Skeletal muscle satellite cell (primary cell): ENCODE results near the gene BOLA1.
A peak's percentile ranks its signal among the peaks of the same experiment; 100 is the strongest.

Experiments
- H3K27me3 ChIP-seq: 2 replicates; pipeline ENCODE4 v1.7.0; 2013; ENCODE audit warnings: low read length; ENCODE audit not compliant: control insufficient read depth, insufficient read depth
- H3K36me3 ChIP-seq: 2 replicates; pipeline ENCODE4 v1.7.0; 2013; ENCODE audit warnings: mild to moderate bottlenecking, control low read depth, low read length; ENCODE audit not compliant: insufficient read depth
- H3K4me1 ChIP-seq: 2 replicates; pipeline ENCODE4 v1.7.0; 2013; ENCODE audit warnings: low read length; ENCODE audit not compliant: control insufficient read depth, insufficient read depth
- H3K4me2 ChIP-seq: 2 replicates; pipeline ENCODE4 v1.7.0; 2013; ENCODE audit warnings: mild to moderate bottlenecking, low read length
- H3K4me3 ChIP-seq: 2 replicates; pipeline ENCODE4 v1.7.0; 2013; ENCODE audit warnings: low read length
- H3K9ac ChIP-seq: 2 replicates; pipeline ENCODE4 v1.7.0; 2013; ENCODE audit warnings: mild to moderate bottlenecking, low read depth, low read length, moderate library complexity
- H3K9me3 ChIP-seq: replicated peaks from 2 replicates; pipeline ENCODE4 v1.7.0; 2013; ENCODE audit warnings: mild to moderate bottlenecking, control low read depth, low read length

The BOLA1 gene

GRCh38 chr1:149925345-149925744 lies 26.0 kb downstream of the BOLA1 start:
- Histone ChIP-seq H3K4me3 (no peak overlapping the region), H3K4me1 (peaks cover 33% of the 10 kb centered on the region), H3K9ac (no peak overlapping the region), H3K36me3 (peaks cover 53% of the 10 kb centered on the region), H3K27me3 (no peaks in the 10 kb centered on the region), H3K4me2 (no peak overlapping the region), H3K9me3 (no peaks in the 10 kb centered on the region)

DNA sequence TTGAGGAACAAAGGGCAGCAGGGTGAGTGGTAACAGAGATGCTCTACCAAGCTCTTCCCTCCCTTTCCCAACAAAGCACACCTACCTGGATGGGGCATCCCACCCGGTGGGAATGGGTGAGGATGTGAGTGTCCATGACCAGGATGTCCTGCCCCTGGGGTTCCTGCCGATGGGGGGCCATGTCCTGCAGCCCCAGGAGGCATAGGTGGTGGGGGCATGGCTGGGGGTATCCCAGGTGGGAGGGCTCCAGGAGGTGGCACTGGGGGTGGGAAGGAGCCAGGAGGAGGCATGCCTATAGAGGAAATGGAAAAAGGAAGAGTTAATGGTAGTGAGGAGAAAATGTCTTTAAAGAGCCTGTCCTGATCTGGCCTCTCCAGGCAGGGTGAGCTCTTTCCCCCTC lies 26.4 kb downstream of the BOLA1 start:
- H3K9me3 ChIP-seq: no peaks in the 10 kb centered on the region
- H3K4me3 ChIP-seq: no peak overlapping the region
- H3K36me3 ChIP-seq: peaks cover 53% of the 10 kb centered on the region
- no peaks in the 10 kb centered on the region for H3K27me3 ChIP-seq
- peaks cover 33% of the 10 kb centered on the region for H3K4me1 ChIP-seq
- H3K4me2 ChIP-seq: peak overlapping the region; percentile 95
- H3K9ac ChIP-seq: no peak overlapping the region

GRCh38 chr1:149926296-149926695 lies 26.9 kb downstream of the BOLA1 start:
- peaks cover 53% of the 10 kb centered on the region for H3K36me3 ChIP-seq
- peak overlapping the region; percentile 95 for H3K4me3 ChIP-seq
- peak overlapping the region; percentile 95 for H3K9ac ChIP-seq
- peaks cover 38% of the 10 kb centered on the region for H3K4me1 ChIP-seq
- H3K27me3 ChIP-seq: no peaks in the 10 kb centered on the region
- H3K4me2 ChIP-seq: peak overlapping the region; percentile 95
- H3K9me3 ChIP-seq: no peaks in the 10 kb centered on the region

DNA sequence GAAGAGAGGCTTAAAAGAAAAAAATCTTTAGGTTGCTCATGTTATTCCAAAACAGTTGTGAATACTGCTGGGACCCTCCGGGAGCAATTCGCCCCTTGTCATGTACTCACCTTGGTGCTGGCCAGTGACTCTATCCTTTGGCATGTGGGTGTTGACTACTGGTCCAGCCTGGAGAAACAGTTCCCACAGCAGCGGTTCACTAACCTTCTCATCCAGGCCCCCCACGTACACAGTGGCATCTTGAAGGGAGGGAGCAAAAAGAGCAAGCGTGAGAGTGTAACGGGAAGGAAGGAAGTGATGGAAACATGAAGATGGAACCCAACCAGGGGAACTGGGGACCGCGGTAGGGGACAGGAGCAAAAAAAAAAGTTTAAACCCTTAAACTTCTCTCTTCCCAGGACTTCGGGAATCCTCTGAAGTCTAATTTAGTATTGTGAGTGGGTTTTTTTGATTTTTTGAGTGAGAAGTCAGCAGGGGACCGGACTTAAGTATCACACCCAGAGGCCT lies 27.7 kb downstream of the BOLA1 start:
- peak overlapping the region; percentile 95 for H3K9ac ChIP-seq
- H3K27me3 ChIP-seq: no peaks in the 10 kb centered on the region
- H3K4me3 ChIP-seq: peak overlapping the region; percentile 95
- no peaks in the 10 kb centered on the region for H3K9me3 ChIP-seq
- H3K4me1 ChIP-seq: peaks cover 44% of the 10 kb centered on the region
- H3K4me2 ChIP-seq: peak overlapping the region; percentile 95
- peaks cover 56% of the 10 kb centered on the region for H3K36me3 ChIP-seq

DNA sequence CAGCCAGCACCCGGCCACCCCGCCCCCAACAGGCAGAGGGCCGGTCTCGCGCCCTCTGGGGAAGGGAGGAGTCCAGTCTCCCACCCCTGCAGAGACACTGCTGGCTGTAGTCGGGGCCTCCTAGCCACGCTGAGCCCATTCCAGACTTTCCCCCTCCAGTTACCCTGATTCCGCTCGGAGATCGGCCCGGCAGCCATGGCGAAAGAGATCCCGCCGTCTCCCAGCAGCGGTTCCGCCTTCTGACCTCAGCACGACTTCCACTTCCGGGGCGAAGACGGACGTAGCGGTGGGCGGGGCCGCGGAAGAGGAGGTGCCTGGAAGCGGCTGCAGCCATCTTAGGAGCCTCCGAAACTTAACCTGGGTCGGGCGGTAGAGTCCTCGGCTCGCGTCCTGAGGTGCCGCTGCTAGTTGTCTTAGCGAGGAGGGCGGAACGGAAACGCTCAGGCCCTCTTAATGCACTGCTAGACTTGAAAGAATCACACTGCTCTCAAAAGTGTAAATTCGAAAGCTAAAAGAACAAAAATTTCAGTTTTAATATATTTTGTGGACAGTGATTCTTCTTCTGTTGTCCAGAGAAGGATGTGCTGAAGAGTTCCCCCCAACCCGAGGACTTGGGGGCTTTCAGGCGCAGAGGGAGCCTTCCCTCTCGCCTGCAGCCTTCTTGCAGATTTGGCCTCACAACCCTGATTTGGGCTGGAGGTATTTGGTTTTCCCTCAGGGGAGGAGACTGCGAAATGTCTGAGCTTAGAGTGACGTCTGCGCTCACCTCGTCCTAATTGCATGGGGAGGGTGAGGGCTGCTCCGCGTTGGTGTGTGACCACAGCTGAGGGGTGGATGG lies 28.4 kb downstream of the BOLA1 start, which contains the start of gene SF3B4:
SF3B4 (minus strand) TSS at position 241 of the 838 bp plus-strand sequence; CDS start at position 197, 44 bp downstream.
- peaks cover 44% of the 10 kb centered on the region for H3K4me1 ChIP-seq
- peak within 1 kb of the TSS; percentile 95 for H3K4me2 ChIP-seq
- peak within 1 kb of the TSS; percentile 95 for H3K9ac ChIP-seq
- peaks cover 51% of the 10 kb centered on the region for H3K36me3 ChIP-seq
- H3K27me3 ChIP-seq: no peaks in the 10 kb centered on the region
- H3K9me3 ChIP-seq: no peaks in the 10 kb centered on the region
- H3K4me3 ChIP-seq: peak within 1 kb of the TSS; percentile 95

DNA sequence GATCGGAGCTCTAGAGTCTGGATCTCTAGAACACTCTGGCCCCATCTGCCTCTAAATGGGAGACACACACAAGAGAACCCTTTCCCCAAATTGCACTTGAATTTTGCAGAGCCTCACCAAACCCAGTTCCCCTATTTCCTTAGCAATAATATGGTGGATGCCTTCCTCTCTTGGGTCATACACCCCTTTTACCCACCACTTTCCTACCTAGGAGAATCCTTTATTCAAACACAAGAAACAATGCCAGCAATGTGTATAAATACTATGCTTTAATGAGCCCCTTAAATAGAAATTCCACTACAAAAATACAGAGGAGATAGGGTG lies 29.0 kb downstream of the BOLA1 start:
- peak overlapping the region; percentile 95 for H3K9ac ChIP-seq
- H3K4me1 ChIP-seq: peaks cover 44% of the 10 kb centered on the region
- peak overlapping the region; percentile 95 for H3K4me2 ChIP-seq
- H3K4me3 ChIP-seq: peak overlapping the region; percentile 95
- no peaks in the 10 kb centered on the region for H3K27me3 ChIP-seq
- H3K9me3 ChIP-seq: no peaks in the 10 kb centered on the region
- H3K36me3 ChIP-seq: peaks cover 46% of the 10 kb centered on the region

- Histone ChIP-seq H3K4me1 (peaks cover 39% of the 10 kb centered on the region), H3K4me2 (no peak overlapping the region), H3K9ac (no peak overlapping the region), H3K4me3 (no peak overlapping the region), H3K9me3 (no peaks in the 10 kb centered on the region), H3K36me3 (peaks cover 31% of the 10 kb centered on the region), H3K27me3 (no peaks in the 10 kb centered on the region)
These were observed 30.5 kb downstream of the BOLA1 start for GRCh38 chr1:149929856-149930255.

GRCh38 chr1:149931212-149931790 lies 31.9 kb downstream of the BOLA1 start:
- H3K4me2 ChIP-seq: peak overlapping the region; percentile 56
- no peak overlapping the region for H3K9ac ChIP-seq
- no peaks in the 10 kb centered on the region for H3K27me3 ChIP-seq
- peaks cover 16% of the 10 kb centered on the region for H3K36me3 ChIP-seq
- peaks cover 33% of the 10 kb centered on the region for H3K4me1 ChIP-seq
- H3K9me3 ChIP-seq: no peaks in the 10 kb centered on the region
- no peak overlapping the region for H3K4me3 ChIP-seq

DNA sequence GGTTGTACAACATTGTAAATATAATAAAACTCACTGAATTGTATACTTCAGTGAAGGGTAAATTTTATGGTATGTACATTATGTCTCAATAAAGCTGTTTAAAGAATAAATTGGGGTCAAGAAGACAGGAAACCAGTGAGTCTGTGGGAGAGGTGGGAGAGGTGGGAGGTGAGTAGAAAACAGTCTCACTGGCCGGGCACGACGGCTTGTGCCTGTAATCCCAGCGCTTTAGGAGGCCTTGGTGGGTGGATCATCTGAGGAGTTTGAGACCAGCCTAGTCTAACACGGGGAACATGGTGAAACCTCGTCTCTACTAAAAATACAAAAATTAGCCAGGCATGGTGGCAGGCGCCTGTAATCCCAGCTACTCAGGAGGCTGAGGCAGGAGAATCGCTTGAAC lies 33.1 kb downstream of the BOLA1 start:
- Histone ChIP-seq H3K9me3 (no peaks in the 10 kb centered on the region), H3K4me1 (peaks cover 38% of the 10 kb centered on the region), H3K4me3 (no peak overlapping the region), H3K27me3 (no peaks in the 10 kb centered on the region), H3K4me2 (no peak overlapping the region), H3K9ac (no peak overlapping the region), H3K36me3 (peaks cover 15% of the 10 kb centered on the region)

- Histone ChIP-seq H3K4me3 (no peak overlapping the region), H3K4me2 (no peak overlapping the region), H3K27me3 (no peaks in the 10 kb centered on the region), H3K9ac (no peak overlapping the region), H3K9me3 (no peaks in the 10 kb centered on the region), H3K4me1 (peaks cover 42% of the 10 kb centered on the region), H3K36me3 (peaks cover 15% of the 10 kb centered on the region)
These were observed 33.8 kb downstream of the BOLA1 start for GRCh38 chr1:149933208-149933607.

GRCh38 chr1:149934356-149934755 lies 35.0 kb downstream of the BOLA1 start:
- H3K27me3 ChIP-seq: no peaks in the 10 kb centered on the region

More at GRCh38 chr1:149934356-149934755, 35.0 kb downstream of the BOLA1 start:
- Histone ChIP-seq H3K36me3 (peaks cover 13% of the 10 kb centered on the region), H3K9me3 (no peaks in the 10 kb centered on the region), H3K4me1 (peaks cover 45% of the 10 kb centered on the region), H3K9ac (no peak overlapping the region), H3K4me3 (no peak overlapping the region), H3K4me2 (no peak overlapping the region)
